ENCODE data around the gene TBXAS1.

TBXAS1 gene

GRCh38 chr7:139855498-139856270, 26.6 kb downstream of the TBXAS1 start:
- no peak for DNase-seq

- DNase-seq = no peak
Observed at GRCh38 chr7:139857791-139858190, 28.7 kb downstream of the TBXAS1 start.

GRCh38 chr7:139860090-139860775, 31.2 kb downstream of the TBXAS1 start:
- no peak for DNase-seq

- DNase-seq = no peak
Observed at GRCh38 chr7:139861803-139862202, 32.7 kb downstream of the TBXAS1 start.

- no peak for DNase-seq
Observed at GRCh38 chr7:139866047-139866837, 37.2 kb downstream of the TBXAS1 start.

GRCh38 chr7:139867847-139868246, 38.8 kb downstream of the TBXAS1 start:
- DNase-seq = no peak

- DNase-seq = no peak
Observed at GRCh38 chr7:139869886-139870285, 40.8 kb downstream of the TBXAS1 start.

- no peak for DNase-seq
Observed at GRCh38 chr7:139870380-139870779, 41.3 kb downstream of the TBXAS1 start.

- no peak for DNase-seq
Observed at GRCh38 chr7:139871331-139871730, 42.3 kb downstream of the TBXAS1 start.

- no peak for DNase-seq
Observed at GRCh38 chr7:139871820-139872219, 42.8 kb downstream of the TBXAS1 start.

- DNase-seq = no peak
Observed at GRCh38 chr7:139873593-139874301, 44.7 kb downstream of the TBXAS1 start.

GRCh38 chr7:139874302-139874629, 45.2 kb downstream of the TBXAS1 start:
- DNase-seq = no peak

- no peak for DNase-seq
Observed at GRCh38 chr7:139875821-139876241, 46.8 kb downstream of the TBXAS1 start.

- no peak for DNase-seq
Observed at GRCh38 chr7:139876622-139877283, 47.7 kb downstream of the TBXAS1 start.

- DNase-seq = no peak
Observed at GRCh38 chr7:139883814-139884213, 54.8 kb downstream of the TBXAS1 start.

- no peak for DNase-seq
Observed at GRCh38 chr7:139884441-139884840, 55.4 kb downstream of the TBXAS1 start.

GRCh38 chr7:139885511-139885910, 56.4 kb downstream of the TBXAS1 start:
- DNase-seq = no peak

- no peak for DNase-seq
Observed at GRCh38 chr7:139886206-139886605, 57.1 kb downstream of the TBXAS1 start.

- DNase-seq = no peak
Observed at GRCh38 chr7:139886899-139887298, 57.8 kb downstream of the TBXAS1 start.

- DNase-seq = no peak
Observed at GRCh38 chr7:139887992-139888481, 59.0 kb downstream of the TBXAS1 start.

- no peak for DNase-seq
Observed at GRCh38 chr7:139889186-139889871, 60.3 kb downstream of the TBXAS1 start.

- DNase-seq = no peak
Observed at GRCh38 chr7:139893461-139893860, 64.4 kb downstream of the TBXAS1 start.
